ENCODE measurements around the gene COL5A1.

The COL5A1 gene

GRCh38 chr9:134676886-134677285 is 35.3 kb downstream of the COL5A1 start:
- no peak for DNase-seq (ENCODE audit: low read depth)
- no peak overlapping the region for H3K4me3 ChIP-seq (ENCODE audit: control insufficient read depth, low read depth, low read length)
- no peak for TF ChIP-seq CTCF (conservative IDR thresholded peaks at IDR 0.05; ENCODE audit: control insufficient read depth, insufficient read depth, low read depth, low read length)

GRCh38 chr9:134677743-134678142 is 36.1 kb downstream of the COL5A1 start:
- DNase-seq (ENCODE audit: low read depth): no peak
- TF ChIP-seq CTCF (conservative IDR thresholded peaks at IDR 0.05; ENCODE audit: control insufficient read depth, insufficient read depth, low read depth, low read length): no peak
- no peak overlapping the region for H3K4me3 ChIP-seq (ENCODE audit: control insufficient read depth, low read depth, low read length)

- no peak for DNase-seq (ENCODE audit: low read depth)
- no peak for TF ChIP-seq CTCF (conservative IDR thresholded peaks at IDR 0.05; ENCODE audit: control insufficient read depth, insufficient read depth, low read depth, low read length)
- no peak overlapping the region for H3K4me3 ChIP-seq (ENCODE audit: control insufficient read depth, low read depth, low read length)
Observed at GRCh38 chr9:134678206-134678605, 36.6 kb downstream of the COL5A1 start.

GRCh38 chr9:134678666-134679443 is 37.3 kb downstream of the COL5A1 start:
- TF ChIP-seq CTCF (conservative IDR thresholded peaks at IDR 0.05; ENCODE audit: control insufficient read depth, insufficient read depth, low read depth, low read length): no peak
- no peak overlapping the region for H3K4me3 ChIP-seq (ENCODE audit: control insufficient read depth, low read depth, low read length)
- no peak for DNase-seq (ENCODE audit: low read depth)

- H3K4me3 ChIP-seq (ENCODE audit: control insufficient read depth, low read depth, low read length): no peak overlapping the region
- TF ChIP-seq CTCF (conservative IDR thresholded peaks at IDR 0.05; ENCODE audit: control insufficient read depth, insufficient read depth, low read depth, low read length): no peak
- no peak for DNase-seq (ENCODE audit: low read depth)
Observed at GRCh38 chr9:134679616-134680392, 38.2 kb downstream of the COL5A1 start.

GRCh38 chr9:134680393-134681060 is 38.9 kb downstream of the COL5A1 start:
- TF ChIP-seq CTCF (conservative IDR thresholded peaks at IDR 0.05; ENCODE audit: control insufficient read depth, insufficient read depth, low read depth, low read length): no peak
- no peak for DNase-seq (ENCODE audit: low read depth)
- no peak overlapping the region for H3K4me3 ChIP-seq (ENCODE audit: control insufficient read depth, low read depth, low read length)
